WTC11 (cell line): ENCODE results near the gene SURF1.

Experiments
- AFF4 ChIP-seq: sonication (generic); formaldehyde crosslinking; IDR thresholded peaks from 2 replicates; pipeline ENCODE4 v1.8.1; 2023; ENCODE audit warnings: mild to moderate bottlenecking, missing genetic modification reagents, borderline replicate concordance
- ATF2 ChIP-seq: sonication (generic); formaldehyde crosslinking; IDR thresholded peaks from 2 replicates; pipeline ENCODE4 v1.8.1; 2022; ENCODE audit warnings: low read depth, missing genetic modification reagents, borderline replicate concordance
- CTCF ChIP-seq: fragments of 200-600 bp; IDR thresholded peaks from 2 replicates; pipeline ENCODE4 v1.8.0; 2022; ENCODE audit warnings: antibody characterized with exemption
- E2F1 ChIP-seq: sonication (generic); formaldehyde crosslinking; IDR thresholded peaks from 2 replicates; pipeline ENCODE4 v1.8.0; 2022; ENCODE audit warnings: mild to moderate bottlenecking, missing genetic modification reagents
- FOXK1 ChIP-seq: sonication (generic); formaldehyde crosslinking; IDR thresholded peaks from 2 replicates; pipeline ENCODE4 v1.8.0; 2022; ENCODE audit warnings: mild to moderate bottlenecking, moderate library complexity, missing genetic modification reagents
- JUN ChIP-seq: sonication (generic); formaldehyde crosslinking; IDR thresholded peaks from 2 replicates; pipeline ENCODE4 v1.8.0; 2023; ENCODE audit warnings: mild to moderate bottlenecking, missing genetic modification reagents
- KAT7 ChIP-seq: sonication (generic); formaldehyde crosslinking; IDR thresholded peaks from 2 replicates; pipeline ENCODE4 v1.8.1; 2023; ENCODE audit warnings: missing genetic modification reagents, mild to moderate bottlenecking, borderline replicate concordance
- SOX15 ChIP-seq: fragments of 250-450 bp; sonication (Bioruptor Pico); IDR thresholded peaks from 2 replicates; pipeline ENCODE4 v1.9.0; 2021; ENCODE audit warnings: mild to moderate bottlenecking
- SP1 ChIP-seq: sonication (generic); formaldehyde crosslinking; conservative IDR thresholded peaks from 2 replicates; pipeline ENCODE4 v1.8.1; 2022; ENCODE audit warnings: missing genetic modification reagents
- ZBTB43 ChIP-seq: sonication (generic); formaldehyde crosslinking; IDR thresholded peaks from 2 replicates; pipeline ENCODE4 v1.8.1; 2023; ENCODE audit warnings: mild to moderate bottlenecking, missing genetic modification reagents

GRCh38 chr9:133333566-133333965 is 22.7 kb downstream of the SURF1 start:
- TF ChIP-seq E2F1 (CRISPR knock-in tag) (no peak), AFF4 (CRISPR knock-in tag) (no peak), CTCF (no peak), ZBTB43 (CRISPR knock-in tag) (no peak), JUN (CRISPR knock-in tag) (no peak), KAT7 (no peak), SP1 (CRISPR knock-in tag) (no peak), FOXK1 (CRISPR knock-in tag) (no peak), SOX15 (no peak), ATF2 (CRISPR knock-in tag) (no peak)
